Panc1 (cell line): ENCODE results near the gene PROKR1. TPM values are rescaled to one million over a fixed set of nuclear protein-coding genes. Genes with fewer than 3 reads are reported as not detected.

Source experiments
- ATAC-seq: fragments of 200-7000 bp; cut with Tn5 transposase; 2 replicates; pipeline ENCODE4 v1.9.1; 2020; ENCODE audit warnings: mild to moderate bottlenecking, moderate library complexity
- BruUV-seq: library from RNA; stranded (reverse); fragments of 400-500 nt; replicated peaks from 2 replicates; lab custom pipeline; 2021; lab: Mats Ljungman, UMichigan
- CTCF ChIA-PET: fragments of 300-600 bp; sonication (Branson Sonifier 250); formaldehyde crosslinking; loops from one replicate; lab custom pipeline; 2022; ENCODE audit warnings: antibody characterized with exemption; lab: Charles Lee
- POLR2A ChIA-PET: fragments of 300-600 bp; sonication (Branson Sonifier 250); formaldehyde crosslinking; loops from one replicate; lab custom pipeline; 2022; ENCODE audit warnings: antibody characterized with exemption; lab: Charles Lee
- DNase-seq: peaks from one replicate; pipeline ENCODE4 v3.0.0-alpha.2; 2010; ENCODE audit warnings: low read depth, low spot score
- H3K27ac ChIP-seq: 2 replicates; pipeline ENCODE4 v1.5.1; 2011; ENCODE audit warnings: mild to moderate bottlenecking, low read length, inconsistent platforms
- H3K27me3 ChIP-seq: fragments of 200-500 bp; sonication (Bioruptor generic); 2 replicates; pipeline ENCODE4 v1.6.0; 2014; ENCODE audit warnings: low read length, inconsistent platforms; ENCODE audit not compliant: control insufficient read depth, insufficient read depth
- H3K36me3 ChIP-seq: fragments of 200-500 bp; sonication (Bioruptor generic); 2 replicates; pipeline ENCODE4 v1.5.1; 2014; ENCODE audit warnings: inconsistent platforms, mild to moderate bottlenecking, low read length, moderate library complexity; ENCODE audit not compliant: control insufficient read depth, insufficient read depth
- H3K4me1 ChIP-seq: 2 replicates; pipeline ENCODE4 v1.5.1; 2011; ENCODE audit warnings: inconsistent platforms, mild to moderate bottlenecking, low read length, moderate library complexity; ENCODE audit not compliant: control insufficient read depth, insufficient read depth
- H3K4me3 ChIP-seq, 2 experiments: 2 replicates each; pipeline ENCODE4 v1.5.1; 2011 to 2012; ENCODE audit warnings: low read depth in 2 of 2, low read length in 2 of 2, mild to moderate bottlenecking in 2 of 2, inconsistent platforms in 1 of 2, moderate library complexity in 1 of 2
- H3K9me3 ChIP-seq: fragments of 200-500 bp; sonication (Bioruptor generic); 2 replicates; pipeline ENCODE4 v1.5.1; 2014; ENCODE audit warnings: low read depth, mild to moderate bottlenecking, inconsistent platforms, low read length, moderate library complexity; ENCODE audit not compliant: control insufficient read depth, insufficient read depth
- CTCF ChIP-seq: fragments of 450-650 bp; IDR thresholded peaks from 2 replicates; pipeline ENCODE4 v1.5.1; 2017; ENCODE audit warnings: mild to moderate bottlenecking
- POLR2AphosphoS5 ChIP-seq: IDR thresholded peaks from 2 replicates; pipeline ENCODE4 v1.6.1; 2012; ENCODE audit warnings: mild to moderate bottlenecking, low read depth, low read length, moderate library complexity
- SIN3A ChIP-seq: IDR thresholded peaks from 2 replicates; pipeline ENCODE4 v1.6.1; 2012; ENCODE audit warnings: low read depth, mild to moderate bottlenecking, low read length, moderate library complexity, borderline replicate concordance; ENCODE audit not compliant: insufficient read depth
- TCF7L2 ChIP-seq: IDR thresholded peaks from 2 replicates; pipeline ENCODE4 v1.6.1; 2011; ENCODE audit warnings: mild to moderate bottlenecking, low read depth, low read length, inconsistent platforms
- in situ Hi-C: cut with HindIII; loops from 2 replicates; pipeline ENCODE4 v1.10.0; 2016; ENCODE audit warnings: low sequenced_read_pairs, low pct_unique_long_range_greater_than_20kb
- intact Hi-C: fragments of 100-400 bp; cut with micrococcal nuclease; formaldehyde crosslinking; loops from one replicate; pipeline ENCODE4 v1.10.0; 2022; ENCODE audit not compliant: unreplicated experiment
- total RNA-seq: library from RNA; stranded (reverse); gene quantifications from one replicate; pipeline ENCODE4 v1.2.1, GENCODE V29; 2021; ENCODE audit not compliant: unreplicated experiment
- TF ChIP-seq, protein P1 (sequence below), 2 experiments: IDR thresholded peaks; 2 replicates each; pipeline ENCODE4 v1.6.1; 2011 to 2012; ENCODE audit warnings: low read depth in 2 of 2, control low read depth in 1 of 2, low read length in 1 of 2, mild to moderate bottlenecking in 1 of 2, moderate library complexity in 1 of 2; ENCODE audit not compliant: insufficient read depth in 1 of 2

The PROKR1 gene
- total RNA-seq, 1 experiment from 2014 or later: not detected

- Histone ChIP-seq H3K4me1 (no peaks in the 10 kb centered on the region), H3K36me3 (no peaks in the 10 kb centered on the region), H3K27ac (no peak overlapping the region), H3K27me3 (no peaks in the 10 kb centered on the region; the same call in 1 of the 2 replicates), H3K4me3 (no peak overlapping the region), H3K9me3 (no peaks in the 10 kb centered on the region)
- BruUV-seq: no TSS peak
- intact Hi-C loops (no loop called here), in situ Hi-C loops (no loop called here)
- ChIA-PET CTCF (interaction anchor here (0.6 kb wide), 1 partner anchor 274 kb away, joined by 3 read pairs; no protein-coding TSS in a partner anchor), POLR2A (no interaction called here)
- TF ChIP-seq SIN3A (no peak), POLR2AphosphoS5 (no peak), CTCF (no peak), TCF7L2 (no peak)
- TF ChIP-seq, protein P1, sequence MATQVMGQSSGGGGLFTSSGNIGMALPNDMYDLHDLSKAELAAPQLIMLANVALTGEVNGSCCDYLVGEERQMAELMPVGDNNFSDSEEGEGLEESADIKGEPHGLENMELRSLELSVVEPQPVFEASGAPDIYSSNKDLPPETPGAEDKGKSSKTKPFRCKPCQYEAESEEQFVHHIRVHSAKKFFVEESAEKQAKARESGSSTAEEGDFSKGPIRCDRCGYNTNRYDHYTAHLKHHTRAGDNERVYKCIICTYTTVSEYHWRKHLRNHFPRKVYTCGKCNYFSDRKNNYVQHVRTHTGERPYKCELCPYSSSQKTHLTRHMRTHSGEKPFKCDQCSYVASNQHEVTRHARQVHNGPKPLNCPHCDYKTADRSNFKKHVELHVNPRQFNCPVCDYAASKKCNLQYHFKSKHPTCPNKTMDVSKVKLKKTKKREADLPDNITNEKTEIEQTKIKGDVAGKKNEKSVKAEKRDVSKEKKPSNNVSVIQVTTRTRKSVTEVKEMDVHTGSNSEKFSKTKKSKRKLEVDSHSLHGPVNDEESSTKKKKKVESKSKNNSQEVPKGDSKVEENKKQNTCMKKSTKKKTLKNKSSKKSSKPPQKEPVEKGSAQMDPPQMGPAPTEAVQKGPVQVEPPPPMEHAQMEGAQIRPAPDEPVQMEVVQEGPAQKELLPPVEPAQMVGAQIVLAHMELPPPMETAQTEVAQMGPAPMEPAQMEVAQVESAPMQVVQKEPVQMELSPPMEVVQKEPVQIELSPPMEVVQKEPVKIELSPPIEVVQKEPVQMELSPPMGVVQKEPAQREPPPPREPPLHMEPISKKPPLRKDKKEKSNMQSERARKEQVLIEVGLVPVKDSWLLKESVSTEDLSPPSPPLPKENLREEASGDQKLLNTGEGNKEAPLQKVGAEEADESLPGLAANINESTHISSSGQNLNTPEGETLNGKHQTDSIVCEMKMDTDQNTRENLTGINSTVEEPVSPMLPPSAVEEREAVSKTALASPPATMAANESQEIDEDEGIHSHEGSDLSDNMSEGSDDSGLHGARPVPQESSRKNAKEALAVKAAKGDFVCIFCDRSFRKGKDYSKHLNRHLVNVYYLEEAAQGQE (IDR thresholded peaks at IDR 0.05; ENCODE audit: insufficient read depth in 1 of 2, low read depth in 2 of 2, low read length in 1 of 2): no peak
- no peak for DNase-seq
- no peak for ATAC-seq
These were observed 47.5 kb downstream of the PROKR1 start for GRCh38 chr2:68690851-68691250.

DNA sequence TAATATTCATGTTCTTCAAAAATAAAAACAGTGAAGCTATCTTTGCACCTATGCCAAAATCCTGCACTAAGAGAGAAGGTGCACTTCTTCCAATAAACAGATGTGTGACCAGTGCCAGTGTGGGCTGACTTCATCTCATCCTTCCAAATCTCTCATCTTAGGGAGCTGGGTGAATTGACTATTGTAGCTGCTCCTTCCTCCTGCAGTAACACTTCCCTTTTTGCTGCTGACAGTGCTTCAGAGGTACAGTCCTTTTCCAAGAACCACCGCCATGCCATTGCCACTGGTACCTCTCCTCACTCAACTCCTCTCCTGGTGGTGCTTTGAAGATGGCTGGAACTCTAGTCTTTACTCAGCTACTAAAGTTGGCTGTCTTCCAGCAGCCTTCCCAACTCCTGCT, 49.1 kb downstream of the PROKR1 start:
- no TSS peak for BruUV-seq
- no peak for DNase-seq

DNA sequence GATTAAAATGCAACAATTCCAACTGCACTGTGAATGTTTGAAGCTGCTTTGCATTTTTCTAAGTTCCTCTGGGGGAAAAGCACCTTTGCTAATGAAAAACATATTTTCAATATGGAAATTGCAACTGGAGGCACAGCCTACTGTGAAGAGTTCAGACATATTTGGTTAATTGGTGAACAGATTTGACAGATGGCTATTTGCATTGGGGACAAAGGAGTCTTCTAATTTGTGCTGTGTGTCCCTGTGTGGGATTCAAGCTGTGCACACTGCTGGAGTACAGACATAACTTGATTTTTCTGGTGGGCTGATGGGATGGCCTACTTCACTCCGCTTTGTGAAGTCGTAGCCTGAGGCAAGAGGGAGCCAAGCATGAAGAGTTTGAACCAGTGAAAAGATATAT, 50.6 kb downstream of the PROKR1 start:
- POLR2A ChIA-PET: no interaction called here
- intact Hi-C loops (no loop called here), in situ Hi-C loops (no loop called here)
- CTCF ChIA-PET: no interaction called here
- DNase-seq (no peak), ATAC-seq (no peak)
- no peak for TF ChIP-seq TCF7L2
- no peak for TF ChIP-seq SIN3A
- TF ChIP-seq, protein P1 (IDR thresholded peaks at IDR 0.05; ENCODE audit: insufficient read depth in 1 of 2, low read depth in 2 of 2, low read length in 1 of 2): no peak
- no peak for TF ChIP-seq CTCF
- no peak for TF ChIP-seq POLR2AphosphoS5
- peaks cover 4% of the 10 kb centered on the region; the same call in 1 of the 2 replicates for H3K27me3 ChIP-seq
- H3K36me3 ChIP-seq: no peaks in the 10 kb centered on the region
- H3K4me3 ChIP-seq: no peak overlapping the region
- BruUV-seq: no TSS peak
- H3K9me3 ChIP-seq: no peaks in the 10 kb centered on the region
- no peaks in the 10 kb centered on the region for H3K4me1 ChIP-seq
- no peak overlapping the region for H3K27ac ChIP-seq

More for the DNA sequence above, 49.1 kb downstream of the PROKR1 start:
- POLR2A ChIA-PET: no interaction called here
- H3K4me3 ChIP-seq: no peak overlapping the region
- no peak for ATAC-seq
- H3K36me3 ChIP-seq: no peaks in the 10 kb centered on the region
- no peak overlapping the region for H3K27ac ChIP-seq
- TF ChIP-seq SIN3A: no peak
- no peaks in the 10 kb centered on the region for H3K4me1 ChIP-seq
- no peaks in the 10 kb centered on the region for H3K9me3 ChIP-seq
- CTCF ChIA-PET: no interaction called here
- intact Hi-C loops: no loop called here
- in situ Hi-C loops: no loop called here
- peaks cover 4% of the 10 kb centered on the region; the same call in 1 of the 2 replicates for H3K27me3 ChIP-seq
